ENCODE results near the gene GNE.

DNA sequence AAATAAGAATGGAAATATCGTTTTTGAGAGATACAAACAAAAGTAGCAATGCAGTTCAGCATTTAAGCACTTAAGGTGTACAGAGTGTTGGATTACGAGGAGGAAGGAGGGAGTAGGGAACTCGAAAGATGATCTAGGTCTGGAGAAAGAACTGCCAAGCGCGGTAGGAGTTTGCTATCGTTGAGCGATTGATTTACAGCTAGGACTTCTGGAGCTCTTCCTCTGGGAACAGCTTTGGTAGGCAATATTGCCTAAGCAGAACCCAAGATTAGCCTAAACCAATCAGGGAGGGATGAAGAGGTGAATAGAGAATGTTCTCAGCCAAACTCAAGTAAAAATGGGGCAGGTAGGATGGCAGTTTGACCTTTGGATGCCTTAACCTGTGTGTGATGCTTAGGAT, 66.6 kb downstream of the GNE start:
- TF ChIP-seq, protein P1, sequence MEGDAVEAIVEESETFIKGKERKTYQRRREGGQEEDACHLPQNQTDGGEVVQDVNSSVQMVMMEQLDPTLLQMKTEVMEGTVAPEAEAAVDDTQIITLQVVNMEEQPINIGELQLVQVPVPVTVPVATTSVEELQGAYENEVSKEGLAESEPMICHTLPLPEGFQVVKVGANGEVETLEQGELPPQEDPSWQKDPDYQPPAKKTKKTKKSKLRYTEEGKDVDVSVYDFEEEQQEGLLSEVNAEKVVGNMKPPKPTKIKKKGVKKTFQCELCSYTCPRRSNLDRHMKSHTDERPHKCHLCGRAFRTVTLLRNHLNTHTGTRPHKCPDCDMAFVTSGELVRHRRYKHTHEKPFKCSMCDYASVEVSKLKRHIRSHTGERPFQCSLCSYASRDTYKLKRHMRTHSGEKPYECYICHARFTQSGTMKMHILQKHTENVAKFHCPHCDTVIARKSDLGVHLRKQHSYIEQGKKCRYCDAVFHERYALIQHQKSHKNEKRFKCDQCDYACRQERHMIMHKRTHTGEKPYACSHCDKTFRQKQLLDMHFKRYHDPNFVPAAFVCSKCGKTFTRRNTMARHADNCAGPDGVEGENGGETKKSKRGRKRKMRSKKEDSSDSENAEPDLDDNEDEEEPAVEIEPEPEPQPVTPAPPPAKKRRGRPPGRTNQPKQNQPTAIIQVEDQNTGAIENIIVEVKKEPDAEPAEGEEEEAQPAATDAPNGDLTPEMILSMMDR (IDR thresholded peaks at IDR 0.05; ENCODE audit: low read length): no peak
- no peak for TF ChIP-seq EZH2 (IDR thresholded peaks at IDR 0.05; ENCODE audit: borderline replicate concordance, low read length)

All from OCI-LY1 (cell line).